Hepatocyte (in vitro differentiated cells): ENCODE measurements around the gene EGF.

ENCODE experiments used
- EZH2 ChIP-seq: fragments of 200-600 bp; sonication (generic); IDR thresholded peaks from 2 replicates; pipeline ENCODE4 v1.6.1; 2016; ENCODE audit warnings: antibody characterized with exemption, mild to moderate bottlenecking, borderline replicate concordance
- EZH2phosphoT487 ChIP-seq: fragments of 200-600 bp; sonication (generic); IDR thresholded peaks from one replicate; pipeline ENCODE4 v1.6.1; 2018; ENCODE audit warnings: antibody characterized with exemption, mild to moderate bottlenecking, low read depth, moderate library complexity; ENCODE audit not compliant: unreplicated experiment, severe bottlenecking
- TF ChIP-seq, protein P1 (sequence below): fragments of 200-600 bp; sonication (generic); IDR thresholded peaks from 2 replicates; pipeline ENCODE4 v1.5.1; 2016; ENCODE audit warnings: antibody characterized with exemption, mild to moderate bottlenecking; ENCODE audit not compliant: poor library complexity

DNA sequence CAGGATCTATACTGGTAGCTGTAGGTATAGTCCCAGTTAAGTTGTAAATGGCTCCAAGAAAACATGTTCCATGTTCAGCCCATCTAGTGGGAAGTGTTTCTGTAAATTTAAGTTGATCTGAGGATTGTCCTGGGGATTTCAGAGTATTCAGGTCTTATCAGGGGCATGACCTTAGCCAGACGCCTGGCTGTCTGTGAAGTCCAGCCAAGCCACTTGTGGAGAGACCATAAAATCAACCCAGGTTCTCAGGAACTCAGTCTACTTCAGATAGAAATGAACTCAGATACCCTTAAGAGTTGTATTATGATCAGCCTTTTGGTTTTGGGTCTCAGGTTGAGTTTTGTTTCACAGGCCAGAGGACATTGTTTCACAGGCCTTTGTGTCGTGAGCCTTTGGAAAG, 95.9 kb downstream of the EGF start:
- TF ChIP-seq, protein P1, sequence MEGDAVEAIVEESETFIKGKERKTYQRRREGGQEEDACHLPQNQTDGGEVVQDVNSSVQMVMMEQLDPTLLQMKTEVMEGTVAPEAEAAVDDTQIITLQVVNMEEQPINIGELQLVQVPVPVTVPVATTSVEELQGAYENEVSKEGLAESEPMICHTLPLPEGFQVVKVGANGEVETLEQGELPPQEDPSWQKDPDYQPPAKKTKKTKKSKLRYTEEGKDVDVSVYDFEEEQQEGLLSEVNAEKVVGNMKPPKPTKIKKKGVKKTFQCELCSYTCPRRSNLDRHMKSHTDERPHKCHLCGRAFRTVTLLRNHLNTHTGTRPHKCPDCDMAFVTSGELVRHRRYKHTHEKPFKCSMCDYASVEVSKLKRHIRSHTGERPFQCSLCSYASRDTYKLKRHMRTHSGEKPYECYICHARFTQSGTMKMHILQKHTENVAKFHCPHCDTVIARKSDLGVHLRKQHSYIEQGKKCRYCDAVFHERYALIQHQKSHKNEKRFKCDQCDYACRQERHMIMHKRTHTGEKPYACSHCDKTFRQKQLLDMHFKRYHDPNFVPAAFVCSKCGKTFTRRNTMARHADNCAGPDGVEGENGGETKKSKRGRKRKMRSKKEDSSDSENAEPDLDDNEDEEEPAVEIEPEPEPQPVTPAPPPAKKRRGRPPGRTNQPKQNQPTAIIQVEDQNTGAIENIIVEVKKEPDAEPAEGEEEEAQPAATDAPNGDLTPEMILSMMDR, result no peak
- TF ChIP-seq EZH2 (no peak), EZH2phosphoT487 (no peak)
